Measurements from ENCODE around the gene RNF208.

Gene RNF208

DNA sequence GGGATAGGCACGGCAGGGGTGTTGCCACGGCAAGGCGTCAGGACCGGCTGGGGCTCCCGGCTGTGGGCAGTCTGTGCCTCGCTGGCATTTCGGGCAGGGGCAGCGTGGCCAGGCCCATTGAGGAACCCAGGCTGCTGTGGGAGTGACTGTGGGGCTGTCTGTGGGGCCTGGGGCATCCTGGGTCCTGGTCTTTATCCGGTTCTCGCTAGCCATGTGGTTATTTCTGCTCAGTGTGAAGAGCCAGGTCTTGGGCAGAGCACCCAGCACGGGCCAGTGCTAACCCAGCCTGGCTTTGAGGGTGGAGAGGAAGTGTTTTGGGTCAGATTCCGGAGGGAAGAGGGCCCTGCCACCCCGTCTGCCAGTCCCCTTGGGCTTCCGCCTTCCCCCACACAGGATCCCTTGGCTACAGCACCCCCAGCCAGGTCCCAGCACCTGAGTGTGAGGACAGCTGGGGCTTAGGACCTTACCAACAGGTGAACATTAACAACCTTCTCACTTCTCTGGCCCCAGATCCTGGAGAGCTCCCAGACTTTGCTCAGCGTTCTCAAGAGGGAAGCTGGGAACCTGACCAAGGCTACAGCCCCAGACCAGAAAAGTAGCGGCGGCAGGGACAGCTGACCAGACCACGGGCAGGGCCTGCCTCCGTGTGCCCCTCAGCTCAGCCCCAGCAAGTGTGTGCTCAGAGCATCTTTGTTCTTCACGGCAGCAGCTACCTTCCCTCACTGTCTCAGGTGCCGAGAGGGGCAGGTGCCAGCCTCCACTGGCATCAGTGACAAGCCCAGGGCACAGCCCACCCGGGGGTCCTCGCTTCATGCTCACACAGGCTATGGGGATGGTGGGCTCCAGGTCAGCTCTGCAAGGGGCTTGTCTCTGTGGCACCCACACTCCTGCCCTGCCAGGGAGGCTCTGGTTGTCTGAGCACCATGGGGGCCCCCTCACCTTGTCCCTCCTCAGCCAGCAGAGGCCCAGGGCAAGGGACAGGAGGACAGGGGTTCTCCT is 32.4 kb downstream of the RNF208 start:
- no peak for DNase-seq

DNA sequence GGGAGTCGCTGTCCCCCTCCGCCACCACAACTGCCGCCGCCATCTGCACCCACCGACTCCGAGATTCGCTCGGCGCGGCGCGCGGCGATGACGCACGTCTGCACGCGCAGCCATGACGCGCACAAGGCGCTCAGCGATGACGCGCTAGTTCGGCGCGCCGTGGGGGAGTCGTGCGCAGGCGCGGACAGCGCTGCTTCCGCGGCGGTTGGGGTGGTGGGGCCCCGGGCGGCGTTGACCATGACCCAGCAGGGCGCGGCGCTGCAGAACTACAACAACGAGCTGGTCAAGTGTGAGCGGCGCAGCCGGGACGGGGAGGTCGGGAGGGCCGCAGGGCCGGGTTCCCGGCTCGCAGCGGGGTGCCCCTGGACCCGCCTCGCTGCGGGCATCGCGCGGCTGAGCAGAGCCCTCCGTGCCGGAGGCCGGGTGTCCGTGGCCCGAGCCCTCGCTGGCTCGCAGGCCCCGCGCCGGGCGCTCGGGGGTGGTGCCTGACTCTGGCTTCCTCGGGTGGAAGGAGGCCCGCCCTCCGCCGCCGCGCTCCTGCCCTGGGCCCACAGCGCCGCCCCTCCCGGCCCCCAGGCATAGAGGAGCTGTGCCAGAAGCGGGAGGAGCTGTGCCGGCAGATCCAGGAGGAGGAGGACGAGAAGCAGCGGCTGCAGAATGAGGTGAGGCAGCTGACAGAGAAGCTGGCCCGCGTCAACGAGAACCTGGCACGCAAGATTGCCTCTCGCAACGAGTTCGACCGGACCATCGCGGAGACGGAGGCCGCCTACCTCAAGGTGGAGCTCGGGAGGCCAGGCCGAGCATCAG is 33.3 kb downstream of the RNF208 start, which contains the start of the genes ANAPC2 and SSNA1:
TSS of gene ANAPC2 (minus strand) at position 71 of the 807 bp plus-strand sequence. CDS start at position 43, 28 bp downstream.
TSS of gene SSNA1 (plus strand) at position 187 of the 807 bp plus-strand sequence. CDS start at position 238, 51 bp downstream.
- peak; percentile 44 for DNase-seq

GRCh38 chr9:137188086-137188489 is 34.0 kb downstream of the RNF208 start:
- DNase-seq = no peak

- DNase-seq = no peak
Observed at GRCh38 chr9:137187386-137187785, 34.7 kb downstream of the RNF208 start.

DNA sequence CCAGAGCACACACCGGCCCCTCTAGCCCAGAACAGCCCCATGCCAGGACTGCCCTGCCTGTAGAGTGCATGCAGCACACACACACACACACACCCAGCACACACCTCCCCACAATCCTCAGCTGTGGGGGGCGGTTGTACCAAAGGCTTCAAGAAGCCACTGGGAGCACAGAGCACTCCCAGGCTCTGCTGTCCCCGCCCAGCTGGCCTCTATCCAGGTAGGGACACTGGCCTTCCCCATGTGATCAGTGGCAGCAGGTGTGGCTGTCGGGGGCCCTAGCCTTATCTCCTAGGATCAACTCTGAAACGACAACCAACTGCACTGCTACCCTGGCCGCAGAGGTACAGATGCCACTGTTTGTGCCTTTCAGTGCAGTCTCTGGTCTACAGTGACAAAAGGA is 35.7 kb downstream of the RNF208 start:
- no peak for DNase-seq

- no peak for DNase-seq
Observed at GRCh38 chr9:137185921-137186320, 36.1 kb downstream of the RNF208 start.

DNA sequence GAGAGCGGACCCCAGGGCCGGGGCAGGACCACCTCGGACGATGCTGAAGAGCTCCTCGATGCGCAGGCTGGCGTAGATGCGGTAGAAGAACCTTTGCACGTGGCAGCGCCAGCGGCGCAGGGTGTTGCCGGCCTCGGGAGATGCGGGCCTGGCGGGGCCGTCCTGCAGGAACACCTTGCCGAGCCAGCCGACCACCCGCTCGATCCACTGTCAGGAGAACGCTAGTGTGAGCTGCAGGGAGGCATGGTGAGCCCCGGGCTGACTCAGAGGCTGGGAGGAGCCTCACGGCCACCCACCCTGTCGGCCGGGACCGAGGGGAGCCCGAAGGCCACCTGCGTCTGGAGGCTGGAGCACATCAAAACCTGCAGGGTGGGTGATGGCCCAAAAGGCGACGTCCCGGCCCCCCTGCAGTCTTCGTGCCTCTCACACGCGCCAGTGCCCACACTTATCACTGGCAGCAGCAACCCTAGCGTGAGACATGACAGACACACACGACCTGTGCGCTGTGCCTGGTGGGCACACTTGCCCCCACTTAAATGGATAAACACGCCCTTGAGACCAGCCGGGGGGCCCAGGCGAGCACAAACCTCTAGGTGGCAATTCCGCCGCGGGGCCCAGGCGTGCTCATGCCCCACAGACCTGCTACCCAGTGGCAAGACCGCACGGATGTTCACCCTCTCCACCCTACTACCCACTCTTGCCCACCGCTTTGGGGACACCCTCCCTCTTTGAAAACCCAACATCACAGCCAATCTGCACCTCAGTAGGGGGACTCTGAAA is 37.0 kb downstream of the RNF208 start:
- no peak for DNase-seq

- no peak for DNase-seq
Observed at GRCh38 chr9:137183980-137184595, 38.0 kb downstream of the RNF208 start.

DNA sequence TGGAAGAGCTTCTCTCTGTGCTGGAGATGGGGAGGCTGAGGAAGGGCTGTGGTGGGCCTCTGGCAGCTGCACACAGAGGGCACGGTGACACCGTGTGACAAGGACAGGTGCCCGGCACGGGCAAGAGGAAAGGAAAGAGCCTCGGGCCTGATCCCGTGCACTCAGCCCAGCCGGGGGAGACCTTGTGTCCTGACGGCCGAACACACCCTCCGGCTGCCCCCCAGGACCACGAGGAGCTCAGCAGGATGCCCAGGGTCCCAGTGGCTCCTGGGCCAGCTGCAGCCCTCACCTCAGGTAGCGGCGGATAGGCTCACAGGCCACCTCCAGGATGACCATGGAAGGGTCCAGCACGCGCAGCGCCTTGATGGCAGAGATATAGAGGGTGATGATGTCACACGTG is 39.2 kb downstream of the RNF208 start:
- DNase-seq = no peak

DNA sequence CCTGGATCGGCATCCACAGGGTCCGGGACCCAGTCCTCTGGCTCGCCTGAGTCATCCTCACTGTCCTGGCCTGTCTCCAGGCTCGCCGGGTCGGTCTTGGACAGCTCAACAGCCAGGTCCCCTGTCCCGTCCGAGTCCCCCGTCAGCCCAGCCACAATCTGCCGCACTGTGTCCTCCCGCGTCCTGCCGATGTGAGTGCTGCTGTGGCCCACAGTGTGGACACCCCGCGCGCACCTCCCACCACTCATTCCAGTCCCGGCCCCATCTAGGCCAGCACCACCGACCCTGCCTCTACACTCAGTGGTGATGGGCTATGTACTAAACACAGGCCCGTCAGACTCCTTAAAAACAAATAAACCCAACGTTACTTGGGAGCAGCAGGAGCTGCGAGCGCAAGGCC is 40.4 kb downstream of the RNF208 start:
- DNase-seq = no peak

- DNase-seq = no peak
Observed at GRCh38 chr9:137180491-137180890, 41.5 kb downstream of the RNF208 start.

DNA sequence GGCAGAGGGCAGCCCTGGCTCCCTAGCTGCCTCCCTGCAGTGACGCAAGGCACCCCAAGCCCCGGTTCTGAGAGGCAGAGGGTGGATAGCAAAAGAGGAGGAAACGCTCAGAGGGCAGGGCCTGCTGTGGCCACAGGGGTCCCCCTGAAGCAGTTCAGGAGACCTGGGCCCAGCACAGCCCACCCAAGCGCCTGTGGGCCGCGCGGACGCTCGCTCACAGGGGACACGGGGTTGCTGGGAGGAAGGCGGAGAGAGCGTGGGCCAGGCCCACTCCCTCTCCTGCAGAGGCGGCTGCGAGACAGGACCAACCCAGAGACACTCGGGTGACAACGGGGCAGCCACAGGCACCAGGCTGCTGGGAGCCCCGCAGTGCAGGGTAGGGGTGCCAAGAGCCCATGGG is 42.3 kb downstream of the RNF208 start:
- no peak for DNase-seq

DNA sequence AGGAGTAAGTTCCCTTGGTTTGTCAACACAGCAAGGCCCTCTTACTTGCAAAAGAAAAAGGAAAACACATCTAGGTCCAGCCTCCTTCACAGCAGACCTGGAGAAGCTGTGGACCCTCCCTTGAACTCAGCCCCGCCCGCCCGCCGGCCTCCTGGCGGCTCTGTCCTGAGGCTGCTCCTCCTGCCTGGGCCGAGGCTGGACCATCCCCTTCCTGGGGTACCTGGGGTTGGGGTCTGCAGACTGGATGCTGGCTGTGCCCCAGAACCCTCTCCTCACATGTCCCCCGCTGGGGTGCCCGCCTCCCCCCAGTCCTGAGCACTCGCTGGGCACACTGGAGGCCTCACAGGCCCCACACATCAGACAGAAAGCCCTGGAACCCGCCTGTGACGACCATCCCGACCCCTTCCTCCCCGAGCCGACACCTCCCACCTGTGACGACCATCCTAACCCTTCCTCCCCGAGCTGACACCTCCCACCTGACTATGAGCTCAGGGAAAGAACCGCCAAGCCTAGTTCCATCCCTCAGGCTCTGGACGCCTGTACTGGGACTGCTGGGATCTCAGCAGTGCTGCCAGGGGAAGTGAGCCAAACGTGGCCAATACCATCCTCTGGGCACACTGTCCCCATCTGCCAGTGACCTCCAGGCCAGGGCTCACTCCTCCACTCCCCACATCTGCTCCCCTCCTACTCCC is 43.0 kb downstream of the RNF208 start:
- no peak for DNase-seq

DNA sequence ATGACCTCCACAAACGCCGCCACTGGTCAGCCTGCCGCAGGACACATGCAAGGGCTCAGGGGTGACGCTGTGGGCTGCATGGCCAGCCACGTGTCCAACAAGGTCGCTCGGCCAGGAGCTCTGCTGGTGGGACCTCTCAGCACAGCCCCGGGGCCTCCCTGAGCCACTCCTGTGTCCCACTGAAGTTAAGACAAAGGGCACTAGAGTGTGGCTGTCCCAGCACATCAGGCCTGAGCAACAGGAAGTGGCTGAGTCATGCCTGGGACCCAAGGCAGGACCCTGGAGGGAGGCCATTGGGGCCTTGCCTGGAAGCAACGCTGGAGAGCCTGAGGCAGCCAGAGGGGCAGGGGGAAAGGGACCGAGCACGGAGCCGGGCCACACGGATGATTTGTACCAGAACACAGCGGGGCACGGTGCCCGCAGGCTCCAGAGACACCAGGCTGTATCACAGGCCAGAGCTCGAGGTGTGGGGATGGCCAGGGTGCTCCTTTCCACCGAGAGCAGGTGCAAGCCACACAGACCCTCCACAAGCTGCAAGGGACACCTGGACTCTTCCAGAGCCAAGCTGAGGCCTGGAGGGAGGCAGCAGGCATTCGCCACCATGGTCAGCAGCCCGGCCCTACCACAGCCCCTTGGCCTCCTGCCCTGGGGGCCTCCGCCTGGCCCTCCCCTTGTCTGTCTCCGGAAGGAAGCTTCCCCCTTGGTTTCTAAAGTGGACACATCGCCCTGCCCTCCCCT is 43.7 kb downstream of the RNF208 start:
- DNase-seq = no peak

DNA sequence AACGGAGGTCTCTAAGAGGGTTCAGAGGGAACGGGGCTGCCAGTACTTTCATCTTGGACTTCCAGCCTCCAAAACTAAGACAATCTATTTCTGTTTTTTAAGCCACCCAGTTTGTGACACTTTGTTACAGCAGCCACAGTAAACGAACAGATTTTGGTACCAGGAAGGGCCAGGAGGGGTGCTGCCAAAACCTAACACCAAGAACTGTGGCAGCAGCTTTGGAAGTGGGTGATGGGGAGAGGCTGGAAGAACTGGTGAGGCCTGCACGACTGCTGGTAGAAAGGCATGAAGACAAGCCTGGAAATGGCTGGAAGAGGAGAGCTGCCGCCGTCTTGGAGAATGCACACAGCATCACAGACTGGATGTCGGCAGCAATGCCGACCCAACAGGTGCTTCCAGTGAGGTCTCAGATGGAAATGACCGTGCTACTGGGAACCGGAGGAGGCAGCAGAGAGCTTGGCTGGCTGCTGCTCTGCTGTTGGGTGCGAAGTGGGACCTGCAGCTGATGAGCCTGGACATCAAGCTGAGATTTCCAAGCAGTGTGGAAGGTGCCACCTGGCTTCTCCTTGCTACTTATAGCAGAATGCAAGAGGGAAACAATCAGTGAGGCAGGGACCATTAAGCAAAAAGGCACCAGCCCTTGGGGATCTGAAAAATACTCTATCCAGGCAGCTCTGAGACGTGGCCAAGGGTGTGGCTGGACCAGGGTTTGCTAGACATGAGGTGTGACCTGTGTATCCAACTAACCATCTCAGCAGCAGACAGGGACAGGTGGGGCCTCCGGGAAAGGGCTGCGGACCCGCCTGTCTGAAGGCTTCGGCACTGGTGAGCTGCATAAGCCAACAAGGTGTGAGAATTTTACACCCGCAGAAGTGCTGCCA is 45.5 kb downstream of the RNF208 start:
- peak; percentile 2 for DNase-seq

GRCh38 chr9:137175345-137175961 is 46.6 kb downstream of the RNF208 start:
- DNase-seq = no peak

DNA sequence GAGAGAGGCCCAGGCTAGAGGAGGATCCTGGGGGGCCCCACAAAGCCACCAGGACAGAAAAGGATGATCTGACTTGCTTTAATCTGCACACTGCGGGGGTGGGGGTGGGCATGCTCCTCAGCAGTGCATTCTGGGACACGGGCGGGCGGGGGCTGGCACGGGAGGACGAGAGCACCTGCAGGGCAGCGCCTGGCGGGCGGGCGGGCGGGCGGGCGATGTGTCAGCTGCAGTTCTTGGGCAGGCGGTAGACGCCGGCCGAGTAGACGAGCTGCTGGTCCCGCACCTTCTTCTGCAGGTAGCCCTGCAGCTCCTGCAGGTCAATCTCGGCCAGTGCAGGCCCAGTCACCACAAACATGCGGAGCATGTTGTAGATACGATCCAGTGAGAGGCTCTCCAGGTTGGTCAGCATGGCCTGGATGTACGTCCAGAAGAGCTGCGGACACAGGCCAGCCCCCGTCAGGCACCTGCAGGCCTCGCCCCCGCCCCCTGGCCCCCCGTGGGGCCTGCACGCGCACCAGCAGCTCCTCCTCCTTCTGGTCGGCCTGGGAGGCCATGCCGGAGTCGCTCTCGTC is 47.2 kb downstream of the RNF208 start:
- DNase-seq = no peak

DNA sequence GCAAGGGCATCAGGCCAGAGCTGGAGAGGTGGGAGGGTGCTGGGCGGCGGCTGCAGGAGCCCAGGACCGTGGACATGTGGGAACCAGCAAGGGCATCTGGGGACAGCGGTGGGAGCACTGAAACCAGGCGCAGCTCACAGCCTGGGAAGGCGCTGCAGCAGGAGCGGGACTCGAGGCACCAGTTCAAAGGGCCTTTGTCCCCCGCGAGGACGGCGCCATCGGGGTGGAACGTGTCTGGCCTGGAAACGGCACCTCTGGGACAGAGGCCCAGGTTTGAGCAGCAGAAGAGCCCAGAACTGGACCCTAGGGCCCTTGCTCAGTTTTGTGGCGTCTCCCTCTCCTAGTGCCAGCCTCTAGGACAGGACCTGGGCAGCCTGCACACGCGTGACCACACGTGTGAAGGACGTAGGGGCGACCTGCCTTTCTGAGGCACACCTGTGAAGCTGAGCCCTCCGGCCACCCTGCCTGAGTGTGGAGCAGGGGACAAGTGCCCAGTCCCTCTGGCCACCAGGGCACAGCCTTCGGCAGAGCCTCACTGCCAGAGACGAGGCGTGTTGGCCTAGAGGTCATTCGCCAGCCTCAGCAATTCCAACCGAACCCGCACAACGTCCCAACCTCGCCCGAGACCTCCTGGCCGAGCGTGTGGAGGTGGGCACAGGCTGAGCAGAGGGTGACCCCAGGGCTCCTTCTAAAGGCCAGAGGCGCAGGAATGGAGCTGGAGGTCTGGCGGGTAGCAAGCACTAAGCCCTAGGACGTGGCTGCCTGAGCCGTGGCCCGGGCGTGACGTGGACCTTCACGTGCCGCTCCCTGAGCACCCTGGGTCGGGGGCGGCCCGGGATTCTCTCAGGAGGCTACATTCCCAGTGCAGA is 48.0 kb downstream of the RNF208 start:
- no peak for DNase-seq
